Lower leg skin (tissue), 4 donors: ENCODE results near the gene IYD. TPM values are rescaled to one million over a fixed set of nuclear protein-coding genes. Genes with fewer than 3 reads are reported as not detected.

ENCODE experiments used
- DNase-seq, 2 donors: peaks; one replicate each; pipeline ENCODE4 v3.0.0-alpha.2; 2019; ENCODE audit warnings: low spot score in 2 of 2
- H3K4me3 ChIP-seq: fragments of 200-600 bp; sonication (generic); 2 replicates; pipeline ENCODE4 v1.5.1; 2017; ENCODE audit warnings: mild to moderate bottlenecking, low read depth; ENCODE audit not compliant: poor library complexity, severe bottlenecking
- CTCF ChIP-seq, 3 donors: fragments of 450-650 bp; IDR thresholded peaks; one replicate each; pipeline ENCODE4 v1.5.1; 2016; ENCODE audit warnings: antibody characterized with exemption in 3 of 3, mild to moderate bottlenecking in 3 of 3, moderate library complexity in 2 of 3
- POLR2A ChIP-seq, 2 donors: fragments of 450-650 bp; IDR thresholded peaks; one replicate each; pipeline ENCODE4 v1.6.1; 2016 to 2017; ENCODE audit warnings: antibody characterized with exemption in 2 of 2, mild to moderate bottlenecking in 1 of 2, moderate library complexity in 1 of 2
- WGBS, 2 donors: methylation state at CpG; one replicate each; pipeline ENCODE4 v1.1.5; 2018; 5-methylcytosine and 5-hydroxymethylcytosine counted together
- intact Hi-C: fragments of 100-400 bp; cut with DNase I; formaldehyde crosslinking; loops from one replicate; pipeline ENCODE4 v1.15.0; 2023; ENCODE audit warnings: low total_unique reads
- total RNA-seq, 4 donors: library from RNA; depleted of rRNA; stranded (reverse); fragments of >200 nt; gene quantifications; one replicate each; pipeline ENCODE4 v1.1.0, GENCODE V29; 2016

Gene IYD
- total RNA-seq, 4 donors from 2014 or later = 0.42 to 3.1 (median 0.99) TPM

- intact Hi-C loops = no loop called here
- H3K4me3 ChIP-seq = no peak overlapping the region
- 41 to 61% methylated on average over 2 of the region's 2 CpGs for WGBS, 2 donors
- no peak for DNase-seq
- no peak for TF ChIP-seq POLR2A (IDR thresholded peaks at IDR 0.05)
- TF ChIP-seq CTCF (IDR thresholded peaks at IDR 0.05) = no peak
Measured at GRCh38 chr6:150410906-150411305, 42.1 kb downstream of the IYD start.

GRCh38 chr6:150412221-150412620 lies 43.4 kb downstream of the IYD start:
- intact Hi-C loops = no loop called here
- no peak overlapping the region for H3K4me3 ChIP-seq
- no peak for DNase-seq
- TF ChIP-seq POLR2A (IDR thresholded peaks at IDR 0.05) = no peak
- TF ChIP-seq CTCF (IDR thresholded peaks at IDR 0.05) = no peak
- 88 to 93% methylated on average over 3 of the region's 3 CpGs for WGBS, 2 donors

- TF ChIP-seq POLR2A (IDR thresholded peaks at IDR 0.05) = no peak
- no peak for TF ChIP-seq CTCF (IDR thresholded peaks at IDR 0.05)
- no peak for DNase-seq
- WGBS, 2 donors = 45 to 69% methylated on average over 4 of the region's 4 CpGs
- H3K4me3 ChIP-seq = no peak overlapping the region
- intact Hi-C loops = no loop called here
Measured at GRCh38 chr6:150413198-150413597, 44.4 kb downstream of the IYD start.

- DNase-seq = no peak
- 56 to 57% methylated on average over 3 of the region's 3 CpGs for WGBS, 2 donors
- intact Hi-C loops = no loop called here
- no peak overlapping the region for H3K4me3 ChIP-seq
- TF ChIP-seq POLR2A (IDR thresholded peaks at IDR 0.05) = no peak
- TF ChIP-seq CTCF (IDR thresholded peaks at IDR 0.05) = no peak
Measured at GRCh38 chr6:150413781-150414281, 45.0 kb downstream of the IYD start.

GRCh38 chr6:150416128-150416527 lies 47.3 kb downstream of the IYD start:
- DNase-seq = no peak
- H3K4me3 ChIP-seq = no peak overlapping the region
- TF ChIP-seq POLR2A (IDR thresholded peaks at IDR 0.05) = no peak
- TF ChIP-seq CTCF (IDR thresholded peaks at IDR 0.05) = no peak
- WGBS, 2 donors = 63 to 74% methylated on average over 2 of the region's 2 CpGs
- intact Hi-C loops = loop anchor here (5.0 kb wide), 1 partner anchor 396 kb away; no protein-coding TSS in a partner anchor

GRCh38 chr6:150417250-150417649 lies 48.4 kb downstream of the IYD start:
- 79 to 81% methylated on average over 6 of the region's 6 CpGs for WGBS, 2 donors
- DNase-seq = no peak
- TF ChIP-seq CTCF (IDR thresholded peaks at IDR 0.05) (no peak), POLR2A (IDR thresholded peaks at IDR 0.05) (no peak)
- intact Hi-C loops = loop anchor here (5.0 kb wide), 1 partner anchor 395 kb away; no protein-coding TSS in a partner anchor
- no peak overlapping the region for H3K4me3 ChIP-seq
